Panc1 (cell line): ENCODE data around the gene C1orf198.

Source experiments
- CTCF ChIP-seq: fragments of 450-650 bp; IDR thresholded peaks from 2 replicates; pipeline ENCODE4 v1.5.1; 2017; ENCODE audit warnings: mild to moderate bottlenecking
- REST ChIP-seq, 2 experiments: IDR thresholded peaks; 2 replicates each; pipeline ENCODE4 v1.6.1; 2011 to 2012; ENCODE audit warnings: low read depth in 2 of 2, control low read depth in 1 of 2, low read length in 1 of 2, mild to moderate bottlenecking in 1 of 2, moderate library complexity in 1 of 2; ENCODE audit not compliant: insufficient read depth in 1 of 2
- TCF7L2 ChIP-seq: IDR thresholded peaks from 2 replicates; pipeline ENCODE4 v1.6.1; 2011; ENCODE audit warnings: mild to moderate bottlenecking, low read depth, low read length, inconsistent platforms

DNA sequence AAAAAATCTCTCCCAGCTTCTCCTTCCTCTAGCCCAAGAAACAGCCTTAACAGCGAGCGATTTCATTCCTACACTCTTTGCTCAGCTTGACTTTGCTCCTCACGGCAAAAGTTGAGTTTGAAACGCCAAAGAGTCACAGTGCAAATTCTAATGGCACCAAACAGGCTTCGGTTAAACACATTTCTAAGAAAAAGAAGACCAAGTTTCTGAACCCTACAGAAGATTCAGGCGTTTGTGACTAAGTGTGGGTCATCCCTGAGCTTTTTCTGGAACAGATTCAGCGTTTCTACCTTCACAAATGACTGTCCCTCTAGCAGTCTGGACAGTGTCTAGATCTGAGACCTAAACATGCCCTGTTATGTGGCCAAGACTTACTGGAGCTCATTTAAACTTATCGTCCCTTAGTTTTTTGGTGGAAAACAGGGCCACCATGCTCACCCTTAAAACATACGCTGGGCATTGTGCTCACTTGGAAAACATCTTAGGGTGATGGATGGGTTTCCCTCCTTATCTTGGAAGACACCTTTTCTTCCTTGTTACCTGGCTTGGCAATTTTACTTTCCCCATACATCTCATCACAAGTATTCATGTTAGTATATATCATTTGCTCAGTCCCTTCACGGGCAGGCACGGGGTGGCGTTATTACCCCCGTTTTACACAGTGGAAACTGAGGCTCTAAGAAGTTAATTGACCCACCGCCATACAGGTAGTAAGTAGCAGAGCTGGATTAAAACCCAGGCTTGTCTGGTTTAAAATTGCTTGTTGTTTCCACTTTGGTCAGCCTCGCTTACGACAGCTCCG, 1.0 kb downstream of the C1orf198 start:
- no peak for TF ChIP-seq REST (IDR thresholded peaks at IDR 0.05; ENCODE audit: insufficient read depth in 1 of 2, low read depth in 2 of 2, low read length in 1 of 2)
- no peak for TF ChIP-seq TCF7L2
- no peak for TF ChIP-seq CTCF
